NOMO-1 treated with dmso at 0.1 percent for 144 hours (cell line): ENCODE data around the gene ETS1.

ENCODE experiments used
- DNase-seq: peaks from one replicate; lab custom pipeline; 2025; ENCODE audit not compliant: unreplicated experiment; lab: John Stamatoyannopoulos, UW

Gene ETS1

DNA sequence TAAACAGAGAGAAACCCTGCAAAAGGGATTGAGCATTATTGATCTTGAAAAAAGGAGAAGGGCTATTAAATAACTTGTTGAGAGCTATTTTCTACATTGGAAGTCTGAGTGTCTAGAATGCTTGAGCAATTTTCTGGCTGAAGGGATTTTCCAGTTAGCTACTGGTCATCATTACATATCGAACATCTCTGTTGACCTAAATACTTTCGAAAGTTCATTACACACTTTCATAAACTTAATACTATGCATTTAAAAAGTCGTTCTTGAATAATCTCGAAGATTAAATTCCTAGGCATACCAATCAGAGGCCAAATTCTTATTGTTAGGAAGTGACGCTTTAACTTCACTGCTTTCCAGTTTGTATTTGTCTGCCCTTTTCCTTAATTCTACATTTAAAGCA is 13.7 kb downstream of the ETS1 start:
- DNase-seq: no peak

DNA sequence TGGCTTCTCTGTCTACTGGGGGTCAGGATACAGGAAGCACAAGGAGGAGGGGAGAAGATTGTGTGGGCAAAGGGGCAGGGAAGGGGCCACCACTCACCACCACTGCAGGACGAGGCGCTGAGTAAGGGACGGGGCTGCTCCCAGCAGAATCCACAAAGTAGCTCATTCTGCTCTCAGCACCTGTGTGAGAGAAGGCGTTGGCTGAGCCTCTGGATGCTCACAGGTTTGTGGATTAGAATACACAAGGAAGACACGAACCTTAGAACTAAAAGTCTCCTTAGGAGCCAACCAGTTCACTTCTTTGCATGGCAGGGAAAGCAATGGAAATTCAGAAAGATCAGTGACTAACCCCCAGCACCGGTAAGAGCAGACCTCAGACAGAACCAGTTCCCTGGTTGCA is 14.4 kb downstream of the ETS1 start:
- DNase-seq: no peak

DNA sequence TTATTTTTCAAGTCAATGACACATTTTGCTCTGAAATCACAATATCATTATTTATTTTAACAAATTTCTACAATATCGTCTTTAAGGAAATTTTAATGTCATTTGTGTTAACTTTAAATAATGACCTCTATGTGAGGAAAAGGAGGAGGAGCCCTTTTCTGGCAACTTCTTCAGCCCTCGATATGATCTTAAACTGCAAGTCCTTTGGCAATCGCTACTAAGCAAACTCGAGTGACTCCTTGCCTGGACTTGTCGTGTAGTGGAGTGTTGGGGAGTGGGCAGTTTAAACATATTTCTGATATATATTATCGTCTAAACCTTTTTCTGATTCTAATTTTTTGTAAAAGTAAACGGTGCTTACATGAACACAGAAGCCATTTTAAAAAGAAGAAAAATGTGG is 16.7 kb downstream of the ETS1 start:
- no peak for DNase-seq

DNA sequence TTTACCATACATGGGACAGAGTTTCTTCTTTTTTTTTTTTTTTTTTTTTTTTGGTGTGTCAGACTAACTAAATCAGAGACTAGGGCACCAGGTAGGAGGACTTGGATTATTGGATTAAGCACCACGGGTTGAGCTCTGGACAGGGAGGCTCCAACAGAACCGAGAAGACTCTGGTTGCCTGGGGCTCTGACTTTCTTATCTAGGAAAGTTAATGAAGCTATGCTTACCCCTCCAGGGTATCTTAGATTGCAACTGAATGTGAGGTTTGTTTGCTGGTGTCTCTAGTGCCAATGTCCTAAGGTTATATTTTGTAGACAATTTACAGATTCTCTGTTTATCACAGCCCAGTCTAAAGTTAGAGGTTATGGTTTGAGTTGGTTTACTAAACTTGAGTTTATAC is 18.1 kb downstream of the ETS1 start:
- no peak for DNase-seq

DNA sequence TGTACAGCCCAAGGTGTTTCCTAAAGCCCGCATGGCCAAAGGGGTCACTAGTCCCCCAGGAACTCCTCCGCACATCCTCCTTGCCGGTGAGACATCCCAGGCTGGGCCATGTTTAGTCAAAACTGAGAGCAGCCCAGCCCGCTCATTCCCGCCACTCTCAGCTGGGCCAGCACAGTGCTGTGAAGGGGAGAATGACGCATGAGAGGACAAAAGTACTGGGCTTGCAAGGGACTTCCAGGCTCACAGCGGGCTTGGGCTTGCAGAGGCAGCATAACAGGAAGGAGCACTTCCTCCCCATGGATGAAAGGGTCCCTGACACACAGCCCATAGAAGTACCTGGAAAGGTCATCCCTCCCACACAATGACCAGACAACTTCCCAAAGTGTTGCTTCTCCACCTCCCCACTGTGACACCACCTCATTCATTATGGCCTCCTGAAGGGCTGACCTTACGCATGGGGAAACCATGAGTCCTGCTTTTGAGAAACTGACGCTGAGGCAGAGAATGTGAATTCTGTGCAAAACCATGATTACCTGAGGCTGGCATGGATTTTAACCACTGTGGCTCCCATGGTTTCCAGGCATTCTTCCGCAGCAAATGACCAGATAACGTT is 19.1 kb downstream of the ETS1 start:
- DNase-seq: no peak

DNA sequence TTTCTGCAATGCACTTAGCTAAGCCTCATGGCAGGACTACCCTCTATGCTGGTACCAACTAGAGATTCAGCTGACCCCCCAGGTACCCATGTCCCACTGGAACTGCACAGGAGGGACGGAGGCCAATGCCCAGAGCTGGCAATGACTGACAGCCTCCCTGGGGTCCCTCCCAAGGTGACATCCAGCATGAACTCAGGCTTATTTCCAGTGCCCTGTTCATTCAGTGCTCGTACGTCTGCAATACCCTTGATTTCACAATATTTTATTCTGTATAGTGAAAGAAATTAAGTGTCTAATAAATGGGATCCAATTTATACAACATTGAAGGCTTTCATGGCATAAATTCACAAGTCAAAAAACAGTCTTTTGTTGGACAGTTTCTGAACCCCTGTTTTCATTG is 20.2 kb downstream of the ETS1 start:
- DNase-seq: no peak

DNA sequence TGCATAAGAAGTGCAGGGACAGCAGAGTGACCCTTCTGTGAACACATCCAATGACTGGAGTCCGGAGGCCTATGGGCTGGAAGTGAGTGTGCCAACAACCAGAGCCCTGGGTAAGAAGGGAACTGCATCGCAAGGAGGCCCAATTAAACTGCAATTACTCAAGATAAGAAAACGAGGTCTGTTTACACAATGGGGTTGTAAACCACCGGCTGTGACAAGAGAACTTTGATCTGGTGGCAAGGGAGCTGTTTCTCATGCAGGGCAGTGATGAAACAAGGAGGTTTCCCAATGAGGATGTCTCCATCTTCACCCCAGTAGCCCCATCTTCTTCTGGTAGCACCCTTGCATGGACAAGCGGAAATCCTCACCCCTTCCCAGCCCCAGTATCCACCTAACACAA is 21.5 kb downstream of the ETS1 start:
- peak; percentile 90 for DNase-seq

DNA sequence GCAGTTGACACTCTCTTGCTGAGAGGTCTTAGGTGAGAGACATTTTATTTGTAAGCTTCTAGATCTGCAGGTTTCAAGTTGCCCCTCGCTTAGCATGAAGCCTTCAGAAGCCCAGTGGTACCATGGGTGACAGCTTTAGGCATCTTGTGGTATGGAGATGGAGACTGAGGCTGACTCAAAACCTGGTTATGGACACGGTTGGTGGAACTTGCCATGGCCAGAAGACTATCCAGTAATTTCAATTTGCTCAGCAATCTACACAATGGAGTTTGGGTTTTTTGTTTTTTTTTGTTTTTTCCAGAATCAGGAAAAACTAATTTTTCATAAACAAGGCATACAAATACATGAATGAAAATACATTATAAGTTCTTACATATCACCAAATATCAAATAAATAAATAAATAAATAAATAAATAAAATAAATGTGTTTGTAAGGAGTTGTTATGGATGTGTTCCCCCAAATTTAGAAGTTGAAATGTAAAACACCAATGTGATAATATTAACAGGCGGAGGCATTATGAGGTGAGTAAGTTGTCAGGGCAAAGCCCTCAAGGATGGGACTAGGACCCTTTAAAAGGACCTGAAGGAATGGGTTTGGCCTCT is 22.6 kb downstream of the ETS1 start:
- no peak for DNase-seq

DNA sequence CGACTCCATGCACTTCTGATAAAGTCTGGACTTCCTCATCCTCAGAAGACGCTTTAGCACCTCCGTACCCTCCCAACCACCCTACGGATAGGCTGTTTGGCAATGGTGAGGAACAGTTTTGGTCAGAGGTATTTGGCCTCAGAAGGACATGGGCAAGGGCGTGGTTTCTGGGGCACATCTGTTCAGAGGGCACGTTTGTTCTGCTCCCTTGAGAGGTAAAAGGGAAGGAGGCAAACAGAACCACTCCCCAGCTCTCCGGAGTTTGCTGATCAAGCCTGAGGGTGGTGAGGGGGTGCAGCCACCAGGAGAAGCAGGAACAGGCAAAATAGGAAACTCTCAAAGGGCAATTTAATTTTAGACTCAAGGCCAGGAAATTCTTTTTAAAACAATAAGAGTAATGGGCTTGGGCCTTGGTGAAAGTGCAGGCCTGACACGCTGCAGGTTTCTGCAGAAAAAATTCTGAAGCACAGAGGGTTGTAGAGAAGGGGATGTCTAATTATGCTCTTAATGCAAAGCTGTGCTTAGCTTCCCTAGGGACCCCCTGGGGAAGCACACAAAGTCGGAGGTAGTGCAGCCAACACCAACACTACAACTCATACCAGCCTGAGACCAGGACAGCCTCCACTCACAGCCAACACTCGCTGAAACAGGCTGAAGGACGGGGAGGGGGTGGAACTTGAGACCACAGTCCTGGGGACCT is 23.3 kb downstream of the ETS1 start:
- peak; percentile 68 for DNase-seq

DNA sequence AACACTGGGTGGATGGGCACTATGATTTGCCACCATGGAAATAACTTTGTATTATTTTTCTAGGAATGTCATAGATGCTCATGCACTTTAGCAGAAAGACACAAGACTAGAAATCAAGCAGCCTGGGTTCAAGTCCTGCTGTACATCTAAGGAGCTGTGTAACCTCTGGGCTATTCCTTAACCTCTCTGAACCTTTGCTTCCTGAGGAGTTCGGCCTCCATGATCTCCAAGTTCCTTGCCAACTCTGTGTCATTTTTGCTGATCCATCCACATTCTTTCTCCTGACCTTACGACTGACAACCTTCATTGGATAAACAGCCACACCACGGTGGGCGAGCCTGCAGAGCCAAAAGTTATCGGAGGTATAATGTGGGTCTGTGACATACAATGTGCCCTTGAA is 24.1 kb downstream of the ETS1 start:
- no peak for DNase-seq

DNA sequence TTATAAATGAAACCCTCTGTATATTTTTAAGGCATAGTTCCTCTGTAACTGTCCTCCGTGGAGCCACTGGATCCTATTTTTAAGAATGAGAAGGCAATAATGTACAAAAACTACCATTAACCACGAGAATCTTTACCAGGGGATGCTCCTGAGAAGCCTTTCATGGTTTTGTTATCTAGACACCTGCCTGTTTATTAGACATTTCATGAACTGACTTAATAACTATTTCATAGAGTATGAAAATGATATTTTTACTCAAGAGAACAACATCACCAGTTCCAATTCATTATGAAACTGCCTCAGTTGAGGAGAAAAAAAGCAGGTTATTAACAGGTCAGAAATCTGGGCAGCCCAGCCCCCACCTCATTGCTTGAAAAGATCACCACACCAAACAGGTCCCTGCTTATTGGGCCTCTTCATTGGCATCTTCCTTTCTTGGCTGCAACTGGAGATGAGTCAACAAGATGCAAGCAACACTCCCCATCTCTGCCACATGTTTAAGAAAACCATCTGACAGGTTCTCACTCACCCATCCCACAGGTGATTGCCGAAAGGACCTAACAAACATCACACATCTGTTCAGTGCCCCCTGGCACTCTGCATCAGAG is 27.8 kb downstream of the ETS1 start:
- DNase-seq: no peak

DNA sequence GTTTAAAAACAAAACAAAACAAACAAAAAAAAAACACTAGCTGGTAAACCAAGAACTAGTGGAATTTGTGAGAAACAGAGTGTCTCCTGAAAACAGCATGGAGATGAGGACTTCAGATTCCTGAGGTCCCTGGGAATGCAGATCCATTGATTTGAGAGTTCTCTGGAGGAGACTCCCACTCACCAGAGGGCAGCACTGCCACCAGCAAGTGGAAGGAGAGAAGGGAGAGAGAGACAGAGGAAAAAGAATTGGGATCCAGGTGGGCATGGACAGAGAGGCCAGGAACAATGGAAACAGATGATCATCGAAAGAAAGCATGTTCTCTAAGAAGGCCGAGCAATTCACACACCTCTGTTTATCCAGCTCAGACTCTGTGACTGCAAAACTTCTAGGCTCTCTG is 31.8 kb downstream of the ETS1 start:
- DNase-seq: no peak

DNA sequence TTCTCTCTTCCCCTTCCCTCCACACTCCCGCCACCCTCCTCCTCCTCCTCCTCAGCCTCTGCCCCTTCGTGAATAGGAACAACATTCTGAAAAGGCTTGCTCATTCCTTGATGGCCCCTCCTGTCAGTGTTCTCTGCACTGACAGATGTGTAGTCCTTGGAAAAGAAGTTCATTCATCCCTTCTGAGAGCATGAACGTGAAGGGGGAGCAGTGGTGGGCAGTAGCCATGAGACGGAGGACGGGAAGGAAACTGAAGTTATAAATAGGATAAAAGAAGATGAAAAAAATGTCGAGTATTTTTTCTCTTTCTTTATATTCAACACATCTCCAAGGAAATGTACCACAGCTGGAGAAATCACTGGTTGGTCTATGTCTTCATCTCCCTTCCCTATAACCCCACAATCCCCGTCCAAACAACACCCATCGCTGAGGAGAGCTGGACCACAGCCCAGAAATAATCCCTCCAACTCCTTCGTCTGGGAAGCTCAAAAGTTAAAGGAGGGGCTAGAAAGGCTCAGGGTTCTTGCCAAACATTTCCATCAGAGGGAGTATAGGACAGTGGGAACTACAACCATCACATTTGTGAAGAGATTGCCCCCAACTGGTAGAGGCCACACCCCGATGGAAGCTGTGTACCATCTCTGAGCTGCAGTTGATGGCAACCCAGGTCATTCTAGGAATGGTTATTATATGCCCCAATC is 33.5 kb downstream of the ETS1 start:
- DNase-seq: no peak

DNA sequence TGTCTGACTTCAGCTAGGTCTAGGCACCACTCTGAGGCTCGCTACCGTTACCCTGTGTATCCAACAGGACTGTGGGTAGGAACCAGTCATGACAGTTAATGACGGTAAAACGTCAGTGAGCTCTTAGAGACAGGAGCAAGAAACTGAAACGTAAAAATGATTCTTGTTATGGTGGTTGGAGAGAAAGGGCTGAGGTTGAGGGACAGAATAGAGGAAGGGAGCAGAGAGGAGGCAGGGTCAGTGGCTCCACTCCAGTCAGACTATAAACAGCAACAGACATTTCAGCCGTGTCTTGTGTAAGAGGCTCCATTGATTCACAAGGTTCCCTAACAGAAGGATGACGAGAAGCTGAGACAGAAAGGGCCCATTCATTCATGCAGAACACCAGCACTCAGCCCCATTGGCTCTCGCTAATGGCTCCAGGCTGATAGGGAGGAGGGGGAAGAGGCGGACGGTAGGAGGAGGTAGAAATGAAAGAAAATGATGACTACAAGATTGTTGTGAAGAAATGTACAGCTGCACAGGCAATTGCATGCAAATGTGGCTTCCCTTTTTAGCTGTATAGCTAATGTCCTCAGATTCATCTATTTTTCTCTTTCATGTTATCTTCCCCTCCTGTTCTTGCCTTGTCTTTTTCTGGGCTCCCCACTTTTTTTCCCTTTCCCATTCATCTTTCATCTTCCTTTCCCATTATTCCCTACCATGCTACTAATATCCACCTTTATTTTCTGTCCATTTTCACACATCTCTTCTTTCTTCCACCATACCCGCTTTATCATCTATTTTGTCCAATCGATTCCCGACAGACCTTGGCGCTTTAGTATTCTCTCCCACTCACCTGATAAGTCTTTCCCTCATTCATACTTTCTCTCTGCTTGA is 34.3 kb downstream of the ETS1 start:
- peak; percentile 96 for DNase-seq

DNA sequence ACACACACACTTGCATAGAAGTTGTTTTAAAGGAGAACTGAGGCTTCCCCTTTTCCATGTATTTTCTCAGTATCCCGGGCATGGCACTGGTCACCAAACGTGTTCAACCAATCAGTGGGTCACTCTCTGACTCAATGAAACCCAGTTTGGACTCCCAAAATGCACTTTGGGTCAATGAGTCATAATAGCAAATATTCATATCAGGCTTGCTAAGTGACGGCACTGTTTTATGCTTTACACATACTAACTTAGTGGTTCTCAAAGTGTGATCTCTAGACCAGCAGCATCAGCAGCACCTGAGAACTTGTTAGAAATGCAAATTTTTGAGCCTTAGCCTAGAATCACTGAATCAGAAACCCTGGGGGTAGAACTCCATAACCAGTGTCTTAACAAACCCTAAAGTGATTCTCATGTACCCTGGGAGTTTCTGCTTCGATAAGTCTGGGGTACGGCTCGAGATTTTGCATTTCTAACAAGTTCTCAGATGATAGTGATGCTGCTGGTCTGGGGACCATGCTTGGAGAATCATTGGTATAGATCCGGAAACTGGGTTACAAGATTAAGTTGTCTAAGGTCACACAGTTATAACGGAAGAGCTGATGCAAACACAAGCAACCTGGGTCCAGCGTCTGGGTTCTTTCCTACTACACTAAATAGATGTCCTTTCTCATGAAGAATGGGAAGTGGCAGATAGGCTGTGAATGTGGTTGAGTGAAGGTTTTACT is 35.6 kb downstream of the ETS1 start:
- no peak for DNase-seq

DNA sequence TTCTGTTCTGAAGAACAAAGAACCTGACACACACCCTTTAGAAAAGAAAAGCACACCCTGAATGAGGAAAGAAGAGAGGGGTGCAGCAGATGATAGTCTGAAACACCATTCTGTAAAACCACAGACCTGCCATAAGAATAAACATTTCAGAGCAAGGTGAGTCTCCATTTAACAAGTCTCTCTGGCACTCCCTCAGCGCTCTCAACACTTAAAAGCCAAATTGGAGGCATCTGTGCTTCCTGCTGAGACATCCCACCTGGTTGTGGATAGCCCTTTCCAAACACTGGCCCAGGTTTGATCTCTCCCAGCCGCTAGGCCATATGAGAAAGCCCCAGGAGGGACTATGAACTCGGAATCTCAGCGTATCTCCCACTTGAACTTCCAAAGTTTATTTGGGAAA is 36.3 kb downstream of the ETS1 start:
- DNase-seq: no peak

DNA sequence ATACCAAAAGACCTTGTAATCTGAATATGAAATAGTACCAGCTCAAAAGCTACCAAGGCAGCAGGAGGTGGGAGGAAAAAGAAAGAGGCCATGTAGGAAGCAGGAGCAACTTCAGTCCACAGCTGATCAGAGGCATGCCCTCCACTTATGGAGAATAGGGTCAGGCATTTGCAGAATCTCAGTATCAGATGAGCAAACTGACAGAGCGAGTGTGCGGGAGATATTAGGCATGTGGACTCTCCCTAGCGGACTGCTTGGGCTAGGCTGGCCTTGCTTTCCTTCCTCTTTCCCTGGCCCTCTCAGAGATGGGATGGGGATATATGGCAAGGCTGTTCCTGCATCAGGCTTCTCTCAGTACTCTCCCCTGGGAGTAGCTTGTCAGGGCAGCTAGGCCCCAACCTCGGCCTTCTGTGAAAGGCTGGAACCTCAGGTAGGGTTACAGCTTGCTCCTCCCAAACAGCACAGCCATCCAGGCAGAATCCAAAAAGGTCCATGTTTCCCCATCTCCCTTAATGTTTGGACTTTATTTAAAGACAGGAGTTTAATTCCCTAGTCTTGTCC is 37.0 kb downstream of the ETS1 start:
- no peak for DNase-seq

DNA sequence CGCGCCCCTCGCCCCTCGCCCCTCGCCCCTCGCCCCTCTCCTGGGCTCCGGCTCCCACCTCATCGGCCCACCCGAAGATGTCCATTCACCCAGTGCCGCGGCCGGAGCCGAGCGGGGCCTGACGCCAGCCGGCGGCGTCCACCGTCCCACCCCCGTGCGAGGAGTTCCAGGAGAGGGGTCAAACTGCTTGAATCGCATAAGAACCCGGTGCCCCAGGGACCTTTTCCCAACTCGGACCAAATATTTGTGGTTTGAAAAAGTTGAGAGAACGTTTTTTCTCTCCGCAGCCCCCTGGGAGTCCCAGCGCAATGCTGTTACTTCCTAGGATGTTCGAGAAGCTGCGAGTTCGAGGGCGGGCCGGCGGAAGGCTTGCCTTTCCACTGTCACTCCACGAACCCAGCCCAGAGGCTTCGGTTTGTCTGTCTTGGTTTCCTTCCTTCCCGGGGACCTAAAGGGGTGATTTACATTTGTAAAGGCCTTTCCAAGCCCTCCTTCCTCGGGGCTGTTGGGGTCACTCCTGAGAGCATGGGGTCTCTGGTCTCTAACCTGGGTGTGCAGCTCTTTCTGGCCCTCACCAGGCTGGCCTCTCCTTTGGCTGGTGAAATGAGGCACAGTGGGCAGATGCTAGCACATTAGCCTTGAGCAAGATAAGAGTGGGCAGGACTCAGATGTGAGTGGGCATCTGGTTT is 38.0 kb downstream of the ETS1 start:
- DNase-seq: no peak

DNA sequence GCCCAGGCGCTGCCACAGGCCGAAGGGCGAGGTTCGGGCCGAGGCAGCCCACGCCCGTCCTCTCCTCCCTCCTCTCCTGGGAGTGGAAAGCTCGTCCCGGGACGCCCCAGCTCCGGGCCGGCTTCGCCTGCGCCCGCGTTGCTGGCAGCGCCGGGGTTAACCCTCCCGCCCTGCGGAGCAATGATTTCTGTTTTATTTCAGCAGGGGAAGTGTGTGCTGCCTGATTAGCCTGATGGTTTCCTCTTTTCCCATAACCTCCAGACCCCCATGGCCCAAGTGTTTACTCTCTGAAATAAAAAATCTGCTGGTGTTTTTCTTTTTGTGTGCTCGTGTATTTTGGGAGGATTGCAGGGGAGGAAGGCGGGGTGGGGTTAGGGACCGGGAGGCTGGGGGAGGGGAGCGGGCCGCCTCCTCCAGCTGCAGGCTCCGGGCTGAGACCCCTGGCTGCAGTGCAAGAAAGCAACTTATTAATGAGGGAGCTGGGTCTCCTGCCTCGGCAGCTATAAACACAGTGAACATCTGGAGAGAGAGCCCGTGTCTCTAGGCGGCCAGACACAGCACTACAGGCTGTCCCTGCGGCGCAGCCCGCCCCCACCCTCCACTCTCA is 38.6 kb downstream of the ETS1 start:
- DNase-seq: peak; percentile 42
